HG02840 (cell line): Measurements from ENCODE around the gene PSRC1.
"Not testable (repeated sequence)": the region's sequence is repeated elsewhere in the genome, so short reads cannot be mapped to it uniquely, and the experiment has no call there.

Experiments
- ATAC-seq: cut with Tn5 transposase; IDR thresholded peaks from one replicate; pipeline ENCODE4 v1.9.1; 2021; ENCODE audit warnings: mild to moderate bottlenecking, moderate library complexity, moderate number of reproducible peaks; ENCODE audit not compliant: unreplicated experiment, low FRiP score

PSRC1 gene

GRCh38 chr1:109298666-109299557 lies 16.0 kb upstream of the PSRC1 start:
- no peak for ATAC-seq

GRCh38 chr1:109296782-109297181 lies 13.8 kb upstream of the PSRC1 start:
- no peak for ATAC-seq

- ATAC-seq = no peak
Observed at GRCh38 chr1:109295712-109296415, 12.9 kb upstream of the PSRC1 start.

GRCh38 chr1:109294481-109294880 lies 11.5 kb upstream of the PSRC1 start:
- no peak for ATAC-seq

GRCh38 chr1:109293026-109293425 lies 10.1 kb upstream of the PSRC1 start:
- ATAC-seq = no peak

GRCh38 chr1:109292364-109292763 lies 9.4 kb upstream of the PSRC1 start:
- ATAC-seq = no peak

- ATAC-seq = no peak
Observed at GRCh38 chr1:109290998-109291397, 8.1 kb upstream of the PSRC1 start.

GRCh38 chr1:109290137-109290536 lies 7.2 kb upstream of the PSRC1 start:
- ATAC-seq = no peak

- ATAC-seq = not testable (repeated sequence)
Observed at GRCh38 chr1:109286762-109287161, 3.8 kb upstream of the PSRC1 start.

GRCh38 chr1:109283748-109284600 lies 1.0 kb upstream of the PSRC1 start:
- ATAC-seq = no peak

- no peak for ATAC-seq
Observed at GRCh38 chr1:109282497-109282951, 421 bp downstream of the PSRC1 start.

- no peak for ATAC-seq
Observed at GRCh38 chr1:109281680-109282496, 1.1 kb downstream of the PSRC1 start.

- no peak for ATAC-seq
Observed at GRCh38 chr1:109280862-109281261, 2.1 kb downstream of the PSRC1 start.

- ATAC-seq = no peak
Observed at GRCh38 chr1:109279615-109280278, 3.2 kb downstream of the PSRC1 start.

GRCh38 chr1:109277434-109278204 lies 5.3 kb downstream of the PSRC1 start:
- ATAC-seq = no peak

- ATAC-seq = no peak
Observed at GRCh38 chr1:109275706-109276345, 7.1 kb downstream of the PSRC1 start.

GRCh38 chr1:109274533-109275476 lies 8.1 kb downstream of the PSRC1 start:
- ATAC-seq = no peak
